Measurements from ENCODE around the gene ZNF804B.

The ZNF804B gene

GRCh38 chr7:88965371-88965770 lies 205.9 kb downstream of the ZNF804B start:
- no peaks in the 10 kb centered on the region for H3K27me3 Mint-ChIP-seq (ENCODE audit: low read depth)
- H3K4me1 Mint-ChIP-seq (ENCODE audit: low read depth) = no peaks in the 10 kb centered on the region
- H3K27ac Mint-ChIP-seq = no peak overlapping the region
- H3K4me3 Mint-ChIP-seq = no peak overlapping the region
- no peaks in the 10 kb centered on the region for H3K36me3 Mint-ChIP-seq (ENCODE audit: low read depth)
- DNase-seq (ENCODE audit: low spot score) = no peak
- no peaks in the 10 kb centered on the region for H3K9me3 Mint-ChIP-seq

- H3K4me3 Mint-ChIP-seq = no peak overlapping the region
- H3K27ac Mint-ChIP-seq = no peak overlapping the region
- H3K27me3 Mint-ChIP-seq (ENCODE audit: low read depth) = no peaks in the 10 kb centered on the region
- H3K36me3 Mint-ChIP-seq (ENCODE audit: low read depth) = no peaks in the 10 kb centered on the region
- no peak for DNase-seq (ENCODE audit: low spot score)
- no peaks in the 10 kb centered on the region for H3K4me1 Mint-ChIP-seq (ENCODE audit: low read depth)
- H3K9me3 Mint-ChIP-seq = no peaks in the 10 kb centered on the region
These were observed 207.9 kb downstream of the ZNF804B start for GRCh38 chr7:88967432-88967831.

GRCh38 chr7:88969167-88969566 lies 209.7 kb downstream of the ZNF804B start:
- no peaks in the 10 kb centered on the region for H3K27me3 Mint-ChIP-seq (ENCODE audit: low read depth)

GRCh38 chr7:88985295-88985694 lies 225.8 kb downstream of the ZNF804B start:
- DNase-seq (ENCODE audit: low spot score) = no peak
- no peak overlapping the region for H3K27ac Mint-ChIP-seq
- no peaks in the 10 kb centered on the region for H3K27me3 Mint-ChIP-seq (ENCODE audit: low read depth)
- H3K9me3 Mint-ChIP-seq = no peaks in the 10 kb centered on the region
- H3K4me1 Mint-ChIP-seq (ENCODE audit: low read depth) = no peaks in the 10 kb centered on the region
- no peak overlapping the region for H3K4me3 Mint-ChIP-seq
- no peaks in the 10 kb centered on the region for H3K36me3 Mint-ChIP-seq (ENCODE audit: low read depth)

More at GRCh38 chr7:88969167-88969566, 209.7 kb downstream of the ZNF804B start:
- DNase-seq (ENCODE audit: low spot score) = no peak
- no peak overlapping the region for H3K4me3 Mint-ChIP-seq
- H3K9me3 Mint-ChIP-seq = no peaks in the 10 kb centered on the region
- H3K27ac Mint-ChIP-seq = no peak overlapping the region
- H3K36me3 Mint-ChIP-seq (ENCODE audit: low read depth) = no peaks in the 10 kb centered on the region
- no peaks in the 10 kb centered on the region for H3K4me1 Mint-ChIP-seq (ENCODE audit: low read depth)

- Mint-ChIP-seq H3K4me3 (no peak overlapping the region), H3K36me3 (ENCODE audit: low read depth) (no peaks in the 10 kb centered on the region), H3K27me3 (ENCODE audit: low read depth) (peaks cover 5% of the 10 kb centered on the region), H3K4me1 (ENCODE audit: low read depth) (peaks cover 14% of the 10 kb centered on the region), H3K27ac (no peak overlapping the region), H3K9me3 (no peaks in the 10 kb centered on the region)
- no peak for DNase-seq (ENCODE audit: low spot score)
These were observed 241.8 kb downstream of the ZNF804B start for GRCh38 chr7:89001306-89001705.

- DNase-seq (ENCODE audit: low spot score) = no peak
- Mint-ChIP-seq H3K4me3 (peak overlapping the region; percentile 78), H3K27me3 (ENCODE audit: low read depth) (peaks cover 5% of the 10 kb centered on the region), H3K9me3 (no peaks in the 10 kb centered on the region), H3K27ac (peak overlapping the region; percentile 67), H3K4me1 (ENCODE audit: low read depth) (peaks cover 14% of the 10 kb centered on the region), H3K36me3 (ENCODE audit: low read depth) (no peaks in the 10 kb centered on the region)
These were observed 243.8 kb downstream of the ZNF804B start for GRCh38 chr7:89002981-89003956.

GRCh38 chr7:89012016-89012415 lies 252.5 kb downstream of the ZNF804B start:
- DNase-seq (ENCODE audit: low spot score) = no peak
- H3K4me1 Mint-ChIP-seq (ENCODE audit: low read depth) = no peaks in the 10 kb centered on the region
- no peaks in the 10 kb centered on the region for H3K9me3 Mint-ChIP-seq
- H3K27ac Mint-ChIP-seq = no peak overlapping the region
- no peaks in the 10 kb centered on the region for H3K36me3 Mint-ChIP-seq (ENCODE audit: low read depth)
- no peak overlapping the region for H3K4me3 Mint-ChIP-seq
- peaks cover 3% of the 10 kb centered on the region for H3K27me3 Mint-ChIP-seq (ENCODE audit: low read depth)

- no peak overlapping the region for H3K4me3 Mint-ChIP-seq
- H3K9me3 Mint-ChIP-seq = no peaks in the 10 kb centered on the region
- DNase-seq (ENCODE audit: low spot score) = no peak
- no peak overlapping the region for H3K27ac Mint-ChIP-seq
- no peaks in the 10 kb centered on the region for H3K36me3 Mint-ChIP-seq (ENCODE audit: low read depth)
- no peaks in the 10 kb centered on the region for H3K4me1 Mint-ChIP-seq (ENCODE audit: low read depth)
- H3K27me3 Mint-ChIP-seq (ENCODE audit: low read depth) = no peaks in the 10 kb centered on the region
These were observed 258.2 kb downstream of the ZNF804B start for GRCh38 chr7:89017695-89018094.

- no peaks in the 10 kb centered on the region for H3K27me3 Mint-ChIP-seq (ENCODE audit: low read depth)
- no peak overlapping the region for H3K27ac Mint-ChIP-seq
- no peaks in the 10 kb centered on the region for H3K9me3 Mint-ChIP-seq
- no peak overlapping the region for H3K4me3 Mint-ChIP-seq
- no peaks in the 10 kb centered on the region for H3K4me1 Mint-ChIP-seq (ENCODE audit: low read depth)
- H3K36me3 Mint-ChIP-seq (ENCODE audit: low read depth) = no peaks in the 10 kb centered on the region
- DNase-seq (ENCODE audit: low spot score) = no peak
These were observed 262.2 kb downstream of the ZNF804B start for GRCh38 chr7:89021741-89022140.

GRCh38 chr7:89023206-89023605 lies 263.7 kb downstream of the ZNF804B start:
- no peak overlapping the region for H3K4me3 Mint-ChIP-seq
- H3K27me3 Mint-ChIP-seq (ENCODE audit: low read depth) = no peaks in the 10 kb centered on the region
- H3K4me1 Mint-ChIP-seq (ENCODE audit: low read depth) = no peaks in the 10 kb centered on the region
- H3K9me3 Mint-ChIP-seq = no peaks in the 10 kb centered on the region
- H3K36me3 Mint-ChIP-seq (ENCODE audit: low read depth) = no peaks in the 10 kb centered on the region
- DNase-seq (ENCODE audit: low spot score) = no peak
- H3K27ac Mint-ChIP-seq = no peak overlapping the region

- Mint-ChIP-seq H3K27me3 (ENCODE audit: low read depth) (no peaks in the 10 kb centered on the region), H3K4me1 (ENCODE audit: low read depth) (no peaks in the 10 kb centered on the region), H3K27ac (no peak overlapping the region), H3K4me3 (no peak overlapping the region), H3K36me3 (ENCODE audit: low read depth) (no peaks in the 10 kb centered on the region), H3K9me3 (no peaks in the 10 kb centered on the region)
- DNase-seq (ENCODE audit: low spot score) = no peak
These were observed 264.4 kb downstream of the ZNF804B start for GRCh38 chr7:89023877-89024276.

GRCh38 chr7:89027781-89028180 lies 268.3 kb downstream of the ZNF804B start:
- no peak for DNase-seq (ENCODE audit: low spot score)
- Mint-ChIP-seq H3K27ac (no peak overlapping the region), H3K9me3 (no peaks in the 10 kb centered on the region), H3K27me3 (ENCODE audit: low read depth) (no peaks in the 10 kb centered on the region), H3K36me3 (ENCODE audit: low read depth) (no peaks in the 10 kb centered on the region), H3K4me1 (ENCODE audit: low read depth) (no peaks in the 10 kb centered on the region), H3K4me3 (no peak overlapping the region)

- Mint-ChIP-seq H3K4me1 (ENCODE audit: low read depth) (no peaks in the 10 kb centered on the region), H3K9me3 (no peaks in the 10 kb centered on the region), H3K27ac (no peak overlapping the region), H3K4me3 (no peak overlapping the region), H3K36me3 (ENCODE audit: low read depth) (no peaks in the 10 kb centered on the region), H3K27me3 (ENCODE audit: low read depth) (no peaks in the 10 kb centered on the region)
- no peak for DNase-seq (ENCODE audit: low spot score)
These were observed 268.8 kb downstream of the ZNF804B start for GRCh38 chr7:89028319-89028718.

GRCh38 chr7:89029864-89030263 lies 270.4 kb downstream of the ZNF804B start:
- H3K4me1 Mint-ChIP-seq (ENCODE audit: low read depth) = no peaks in the 10 kb centered on the region
- no peak for DNase-seq (ENCODE audit: low spot score)

GRCh38 chr7:89041240-89041639 lies 281.7 kb downstream of the ZNF804B start:
- Mint-ChIP-seq H3K4me3 (no peak overlapping the region), H3K27me3 (ENCODE audit: low read depth) (no peaks in the 10 kb centered on the region), H3K9me3 (no peaks in the 10 kb centered on the region), H3K36me3 (ENCODE audit: low read depth) (no peaks in the 10 kb centered on the region), H3K27ac (no peak overlapping the region), H3K4me1 (ENCODE audit: low read depth) (no peaks in the 10 kb centered on the region)
- DNase-seq (ENCODE audit: low spot score) = no peak

More at GRCh38 chr7:89029864-89030263, 270.4 kb downstream of the ZNF804B start:
- no peaks in the 10 kb centered on the region for H3K27me3 Mint-ChIP-seq (ENCODE audit: low read depth)
- H3K36me3 Mint-ChIP-seq (ENCODE audit: low read depth) = no peaks in the 10 kb centered on the region
- H3K27ac Mint-ChIP-seq = no peak overlapping the region
- no peaks in the 10 kb centered on the region for H3K9me3 Mint-ChIP-seq
- no peak overlapping the region for H3K4me3 Mint-ChIP-seq

All from T-helper 2 cell treated with Interferon-gamma antibody and Interleukin-4, amounts not matched to agents 5 μg/mL and 100 μg/mL, for 36 hours (primary cell).